Spleen (tissue), 11 donors: ENCODE results near the gene SRRM1. TPM values are rescaled to one million over a fixed set of nuclear protein-coding genes. Genes with fewer than 3 reads are reported as not detected.

Source experiments
- DNase-seq: peaks from one replicate; pipeline ENCODE4 v3.0.0-alpha.2; 2020
- H3K27ac ChIP-seq, 8 donors: fragments of 200-600 bp; sonication (generic) in 7 of 8; 1 replicate in 4 of 8; 2 replicates in 4 of 8; pipeline versions ENCODE4 v1.5.0 to v1.8.0; 2016 to 2021; ENCODE audit warnings: inconsistent platforms in 4 of 8, mild to moderate bottlenecking in 4 of 8, moderate library complexity in 1 of 8
- H3K27me3 ChIP-seq, 7 donors: fragments of 200-600 bp; sonication (generic) in 6 of 7; replicated peaks in 1 of 7; 1 replicate in 4 of 7; 2 replicates in 3 of 7; pipeline versions ENCODE4 v1.5.0 to v1.8.0; 2016 to 2021; ENCODE audit warnings: inconsistent platforms in 3 of 7, mild to moderate bottlenecking in 1 of 7
- H3K36me3 ChIP-seq, 6 donors: fragments of 200-600 bp; sonication (generic) in 5 of 6; 1 replicate in 4 of 6; 2 replicates in 2 of 6; pipeline versions ENCODE4 v1.5.0 to v1.8.0; 2016 to 2021; ENCODE audit warnings: inconsistent platforms in 2 of 6
- H3K4me1 ChIP-seq, 6 donors: fragments of 200-600 bp; sonication (generic) in 5 of 6; 1 replicate in 3 of 6; 2 replicates in 3 of 6; pipeline versions ENCODE4 v1.5.0 to v1.8.0; 2016 to 2021; ENCODE audit warnings: inconsistent platforms in 3 of 6
- H3K4me3 ChIP-seq, 8 donors: fragments of 200-600 bp; sonication (generic) in 7 of 8; 1 replicate in 4 of 8; 2 replicates in 4 of 8; pipeline versions ENCODE4 v1.5.0 to v1.8.0; 2016 to 2021; ENCODE audit warnings: inconsistent platforms in 4 of 8, mild to moderate bottlenecking in 4 of 8, moderate library complexity in 2 of 8
- H3K9me3 ChIP-seq, 8 donors: fragments of 200-600 bp; sonication (generic) in 7 of 8; 1 replicate in 4 of 8; 2 replicates in 4 of 8; pipeline versions ENCODE4 v1.5.0 to v1.8.0; 2016 to 2021; ENCODE audit warnings: inconsistent platforms in 4 of 8
- POLR2A ChIP-seq, 3 donors: fragments of 450-650 bp; IDR thresholded peaks; one replicate each; pipeline ENCODE4 v1.5.1; 2017; ENCODE audit warnings: antibody characterized with exemption in 3 of 3, mild to moderate bottlenecking in 1 of 3
- POLR2AphosphoS5 ChIP-seq, 3 donors: sonication (generic); formaldehyde crosslinking; IDR thresholded peaks; one replicate each; pipeline ENCODE4 v1.5.1; 2017; ENCODE audit warnings: antibody characterized with exemption in 3 of 3
- WGBS, 5 donors: extraction: QIAGEN DNeasy Blood & Tissue Kit in 3 of 5; methylation state at CpG; one replicate each; pipeline versions ENCODE4 v1.1.5 to v1.1.7; 2013 to 2018; 5-methylcytosine and 5-hydroxymethylcytosine counted together
- intact Hi-C: fragments of 100-400 bp; cut with DNase I; formaldehyde crosslinking; loops from one replicate; pipeline ENCODE4 v1.15.0; 2023; ENCODE audit warnings: low total_unique reads
- polyA plus RNA-seq, 3 donors: library from polyadenylated mRNA; stranded (reverse); fragments of 200-250 nt; gene quantifications; one replicate each; pipeline ENCODE4 v1.2.1, GENCODE V29; 2013
- total RNA-seq, 7 donors: library from RNA; depleted of rRNA in 3 of 7; stranded (reverse); fragments of >200 nt in 3 of 7; fragmentation: NEBNext Ultra II Directional in 4 of 7; extraction: Animal tissue kit (Norgen Biotek cat#: 25700) in 4 of 7; gene quantifications; one replicate each; pipeline versions ENCODE4 v1.1.0 to v1.2.1, GENCODE V29; 2016 to 2021
- TF ChIP-seq, protein P1 (sequence below), 11 experiments: fragments of 200-600 bp in 7 of 11; fragments of 450-650 bp in 4 of 11; sonication (generic) in 4 of 11; IDR thresholded peaks in 8 of 11; conservative IDR thresholded peaks in 3 of 11; 1 replicate in 7 of 11; 2 replicates in 4 of 11; pipeline versions ENCODE4 v1.4.0 to v1.8.0; 2016 to 2021; ENCODE audit warnings: antibody characterized with exemption in 11 of 11, inconsistent platforms in 4 of 11, mild to moderate bottlenecking in 1 of 11
- donor health status: healthy with polysubstance abuse.
- donor health status: DM: no; HTN: no; CAD: no; lungs with moderate emphysema.
- donor health status: DM: no; HTN: no; CAD: no.
- donor health status: Bipolar disorder and iron deficiency.
- donor health status: healthy.
- donor health status: DM: no; HTN: no; CAD: no.
- donor health status: DM: yes; HTN: yes; CAD: no.

SRRM1 gene
- total and polyA plus RNA-seq, 10 donors = 25.6 to 169 (median 134) TPM

DNA sequence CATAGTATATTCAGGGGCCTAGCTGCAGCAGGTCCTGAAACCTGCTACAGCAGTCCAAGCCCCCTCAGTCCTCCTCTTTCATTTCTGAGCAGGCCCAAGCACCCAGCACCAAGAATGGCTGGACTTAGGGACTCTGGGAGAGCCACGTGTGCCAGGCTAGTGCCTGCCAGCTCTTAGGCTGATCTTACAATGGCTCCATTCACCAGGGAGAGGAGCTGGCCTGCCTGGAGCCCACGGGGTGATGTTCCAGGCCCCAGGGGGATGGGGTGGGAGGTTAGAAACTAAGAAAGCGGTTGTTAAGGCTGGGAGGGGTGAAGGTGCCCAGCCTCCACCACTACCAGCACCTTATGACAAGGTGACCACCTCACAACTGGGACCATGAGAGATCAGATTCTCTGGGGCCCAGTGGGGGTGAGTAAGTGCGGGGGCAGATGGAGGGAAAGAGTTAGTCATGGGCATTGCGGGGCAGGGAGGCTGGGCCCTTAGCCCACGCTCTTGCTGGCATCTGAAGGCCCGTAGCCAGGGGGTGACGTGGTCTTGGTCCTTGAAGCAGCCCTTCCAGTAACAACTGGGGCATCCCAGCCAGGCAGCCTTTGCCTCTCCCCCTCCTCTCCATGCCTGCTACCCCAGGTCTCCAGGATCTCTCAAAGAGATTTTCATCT lies 71.9 kb downstream of the SRRM1 start:
- H3K9me3 ChIP-seq = no peaks in the 10 kb centered on the region
- TF ChIP-seq, protein P1, sequence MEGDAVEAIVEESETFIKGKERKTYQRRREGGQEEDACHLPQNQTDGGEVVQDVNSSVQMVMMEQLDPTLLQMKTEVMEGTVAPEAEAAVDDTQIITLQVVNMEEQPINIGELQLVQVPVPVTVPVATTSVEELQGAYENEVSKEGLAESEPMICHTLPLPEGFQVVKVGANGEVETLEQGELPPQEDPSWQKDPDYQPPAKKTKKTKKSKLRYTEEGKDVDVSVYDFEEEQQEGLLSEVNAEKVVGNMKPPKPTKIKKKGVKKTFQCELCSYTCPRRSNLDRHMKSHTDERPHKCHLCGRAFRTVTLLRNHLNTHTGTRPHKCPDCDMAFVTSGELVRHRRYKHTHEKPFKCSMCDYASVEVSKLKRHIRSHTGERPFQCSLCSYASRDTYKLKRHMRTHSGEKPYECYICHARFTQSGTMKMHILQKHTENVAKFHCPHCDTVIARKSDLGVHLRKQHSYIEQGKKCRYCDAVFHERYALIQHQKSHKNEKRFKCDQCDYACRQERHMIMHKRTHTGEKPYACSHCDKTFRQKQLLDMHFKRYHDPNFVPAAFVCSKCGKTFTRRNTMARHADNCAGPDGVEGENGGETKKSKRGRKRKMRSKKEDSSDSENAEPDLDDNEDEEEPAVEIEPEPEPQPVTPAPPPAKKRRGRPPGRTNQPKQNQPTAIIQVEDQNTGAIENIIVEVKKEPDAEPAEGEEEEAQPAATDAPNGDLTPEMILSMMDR (IDR thresholded peaks at IDR 0.05 in 8 of 11, conservative IDR thresholded peaks at IDR 0.05 in 3 of 11) = no peak
- TF ChIP-seq POLR2A (IDR thresholded peaks at IDR 0.05) = no peak
- TF ChIP-seq POLR2AphosphoS5 (IDR thresholded peaks at IDR 0.05) = no peak
- H3K27ac ChIP-seq = no peak overlapping the region
- peaks cover 0 to 21% (median 3%) of the 10 kb centered on the region in 6 donors for H3K4me1 ChIP-seq
- no peak overlapping the region for H3K4me3 ChIP-seq
- H3K27me3 ChIP-seq = no peaks in the 10 kb centered on the region
- intact Hi-C loops = no loop called here
- no peak for DNase-seq
- H3K36me3 ChIP-seq = no peaks in the 10 kb centered on the region
- 85 to 91% (median 89%) methylated on average over 8 of the region's 8 CpGs for WGBS, 5 donors

DNA sequence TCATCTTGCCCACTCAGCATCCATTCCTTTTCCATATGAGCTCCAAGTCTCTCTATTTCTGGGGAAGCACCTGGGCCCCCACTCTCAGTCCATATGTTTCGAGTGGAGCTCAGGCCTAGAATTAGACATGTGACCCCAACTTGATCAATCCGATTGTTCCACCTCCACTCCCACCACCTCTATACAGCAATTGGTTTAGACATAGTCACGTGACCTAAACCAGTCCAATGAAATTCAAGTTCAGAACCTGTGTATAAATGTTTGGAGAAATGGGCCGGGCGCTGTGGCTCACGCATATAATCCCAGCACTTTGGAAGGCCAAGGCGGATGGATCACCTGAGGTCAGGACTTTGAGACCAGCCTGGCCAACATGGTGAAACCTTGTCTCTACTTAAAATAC lies 72.6 kb downstream of the SRRM1 start:
- 89 to 97% (median 95%) methylated on average over 7 of the region's 7 CpGs for WGBS, 5 donors
- intact Hi-C loops = no loop called here
- H3K9me3 ChIP-seq = no peaks in the 10 kb centered on the region
- TF ChIP-seq, protein P1 (IDR thresholded peaks at IDR 0.05 in 8 of 11, conservative IDR thresholded peaks at IDR 0.05 in 3 of 11) = no peak
- no peak for TF ChIP-seq POLR2A (IDR thresholded peaks at IDR 0.05)
- TF ChIP-seq POLR2AphosphoS5 (IDR thresholded peaks at IDR 0.05) = no peak
- H3K27me3 ChIP-seq = no peaks in the 10 kb centered on the region
- H3K4me1 ChIP-seq = peaks cover 0 to 24% (median 6%) of the 10 kb centered on the region in 6 donors
- DNase-seq = no peak
- no peaks in the 10 kb centered on the region for H3K36me3 ChIP-seq
- H3K4me3 ChIP-seq = no peak overlapping the region
- H3K27ac ChIP-seq = no peak overlapping the region

DNA sequence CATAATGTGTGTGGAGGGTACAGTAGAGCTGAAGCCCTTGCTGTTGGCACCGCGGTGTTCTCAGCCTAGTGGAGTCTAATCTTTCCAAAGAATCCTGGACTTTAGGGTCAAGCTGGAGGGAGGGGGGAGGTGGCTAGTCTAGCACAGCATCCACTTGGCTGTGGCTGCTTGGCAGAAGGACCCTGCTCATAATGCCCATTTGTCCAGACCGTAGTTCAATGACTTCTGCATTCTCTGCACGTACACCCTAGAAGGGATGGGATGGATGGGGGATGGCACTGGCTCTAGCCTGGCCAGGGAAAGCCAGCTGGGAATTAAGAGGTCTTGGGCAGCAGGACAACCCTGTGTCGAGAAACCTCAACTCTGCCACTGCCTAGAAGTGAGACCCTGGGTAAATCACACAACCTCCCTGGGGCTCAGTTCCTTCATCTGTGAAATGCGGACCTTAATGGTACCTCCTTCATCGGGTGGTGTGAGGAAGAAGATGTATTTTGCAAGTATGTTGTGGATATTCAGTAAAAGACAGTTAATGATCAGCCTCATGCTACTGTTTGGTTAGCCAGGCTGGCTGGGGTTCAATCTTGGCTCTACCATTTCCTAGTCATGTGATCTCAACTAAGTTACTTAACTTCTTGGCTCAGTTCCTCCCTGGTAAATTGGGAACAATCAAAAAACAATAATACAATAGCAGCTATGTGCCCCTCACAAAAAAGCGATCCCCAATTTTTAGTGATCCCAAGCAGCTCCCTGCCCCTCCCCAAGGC lies 75.0 kb downstream of the SRRM1 start:
- intact Hi-C loops = no loop called here
- Histone ChIP-seq H3K9me3 (no peaks in the 10 kb centered on the region), H3K4me1 (peaks cover 0 to 42% (median 9%) of the 10 kb centered on the region in 6 donors), H3K27ac (no peak overlapping the region), H3K4me3 (no peak overlapping the region), H3K27me3 (no peaks in the 10 kb centered on the region), H3K36me3 (no peaks in the 10 kb centered on the region)
- DNase-seq = no peak
- WGBS, 5 donors = 83 to 94% (median 91%) methylated on average over 8 of the region's 8 CpGs
- TF ChIP-seq POLR2A (IDR thresholded peaks at IDR 0.05) (no peak), POLR2AphosphoS5 (IDR thresholded peaks at IDR 0.05) (no peak)
- TF ChIP-seq, protein P1 (IDR thresholded peaks at IDR 0.05 in 8 of 11, conservative IDR thresholded peaks at IDR 0.05 in 3 of 11) = no peak

DNA sequence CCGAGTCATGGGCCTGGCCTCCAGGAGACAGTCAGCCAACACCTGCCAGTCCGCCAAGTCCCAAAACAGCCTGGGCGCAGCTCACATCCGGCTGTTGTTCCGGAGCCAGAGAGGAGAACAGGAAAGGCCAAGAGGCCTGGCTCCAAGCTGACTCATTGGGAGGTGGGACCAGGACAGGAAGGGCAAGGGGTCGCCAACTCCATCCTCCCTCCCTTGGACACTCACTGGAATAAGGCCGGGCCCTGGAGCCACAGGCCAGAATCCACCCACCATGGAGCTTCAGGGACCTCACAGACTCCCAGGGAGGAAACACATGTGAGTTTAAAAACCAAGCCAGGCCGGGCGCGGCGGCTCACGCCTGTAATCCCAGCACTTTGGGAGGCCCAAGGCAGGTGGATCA lies 77.0 kb downstream of the SRRM1 start:
- Histone ChIP-seq H3K4me3 (no peak overlapping the region), H3K9me3 (no peaks in the 10 kb centered on the region), H3K27me3 (no peaks in the 10 kb centered on the region), H3K27ac (peak overlapping the region; percentile 19 to 81 (median 70)), H3K4me1 (peaks cover 0 to 57% (median 13%) of the 10 kb centered on the region in 6 donors), H3K36me3 (no peaks in the 10 kb centered on the region)
- intact Hi-C loops = no loop called here
- TF ChIP-seq POLR2AphosphoS5 (IDR thresholded peaks at IDR 0.05) (peak; percentile 81 to 89 (median 86)), POLR2A (IDR thresholded peaks at IDR 0.05) (no peak)
- TF ChIP-seq, protein P1 (IDR thresholded peaks at IDR 0.05 in 8 of 11, conservative IDR thresholded peaks at IDR 0.05 in 3 of 11) = no peak
- 40 to 54% (median 45%) methylated on average over 7 to 12 of the region's 12 CpGs for WGBS, 5 donors
- DNase-seq = peak; percentile 84
